ENCODE data around the gene RET.
"Not testable (repeated sequence)": the region's sequence is repeated elsewhere in the genome, so short reads cannot be mapped to it uniquely, and the experiment has no call there.

Gene RET

DNA sequence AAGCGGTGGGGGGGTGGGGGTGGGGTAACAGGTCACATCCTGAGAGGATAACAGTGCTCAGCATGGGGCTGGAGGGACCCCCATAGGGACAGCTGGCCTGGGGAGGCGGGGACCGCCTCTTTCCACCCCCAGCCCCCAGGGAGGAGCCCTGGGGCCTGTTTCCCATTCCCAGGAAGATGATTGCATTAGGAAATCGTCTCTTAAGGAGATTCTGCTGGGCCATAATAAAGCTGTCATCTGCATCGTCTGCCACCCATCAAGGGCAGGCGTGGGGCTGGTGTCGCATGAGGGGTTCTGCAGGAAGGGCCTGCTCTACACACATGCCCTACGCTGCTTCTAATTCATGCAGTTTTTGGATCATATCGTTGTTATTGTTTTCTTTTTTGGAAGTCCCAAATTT, 17.2 kb downstream of the RET start:
- no peak overlapping the region for H3K4me3 ChIP-seq (ENCODE audit: low read depth, low read length)
- TF ChIP-seq, protein P1, sequence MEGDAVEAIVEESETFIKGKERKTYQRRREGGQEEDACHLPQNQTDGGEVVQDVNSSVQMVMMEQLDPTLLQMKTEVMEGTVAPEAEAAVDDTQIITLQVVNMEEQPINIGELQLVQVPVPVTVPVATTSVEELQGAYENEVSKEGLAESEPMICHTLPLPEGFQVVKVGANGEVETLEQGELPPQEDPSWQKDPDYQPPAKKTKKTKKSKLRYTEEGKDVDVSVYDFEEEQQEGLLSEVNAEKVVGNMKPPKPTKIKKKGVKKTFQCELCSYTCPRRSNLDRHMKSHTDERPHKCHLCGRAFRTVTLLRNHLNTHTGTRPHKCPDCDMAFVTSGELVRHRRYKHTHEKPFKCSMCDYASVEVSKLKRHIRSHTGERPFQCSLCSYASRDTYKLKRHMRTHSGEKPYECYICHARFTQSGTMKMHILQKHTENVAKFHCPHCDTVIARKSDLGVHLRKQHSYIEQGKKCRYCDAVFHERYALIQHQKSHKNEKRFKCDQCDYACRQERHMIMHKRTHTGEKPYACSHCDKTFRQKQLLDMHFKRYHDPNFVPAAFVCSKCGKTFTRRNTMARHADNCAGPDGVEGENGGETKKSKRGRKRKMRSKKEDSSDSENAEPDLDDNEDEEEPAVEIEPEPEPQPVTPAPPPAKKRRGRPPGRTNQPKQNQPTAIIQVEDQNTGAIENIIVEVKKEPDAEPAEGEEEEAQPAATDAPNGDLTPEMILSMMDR (IDR thresholded peaks at IDR 0.05; ENCODE audit: borderline replicate concordance, insufficient read depth, low read depth, low read length) = no peak

DNA sequence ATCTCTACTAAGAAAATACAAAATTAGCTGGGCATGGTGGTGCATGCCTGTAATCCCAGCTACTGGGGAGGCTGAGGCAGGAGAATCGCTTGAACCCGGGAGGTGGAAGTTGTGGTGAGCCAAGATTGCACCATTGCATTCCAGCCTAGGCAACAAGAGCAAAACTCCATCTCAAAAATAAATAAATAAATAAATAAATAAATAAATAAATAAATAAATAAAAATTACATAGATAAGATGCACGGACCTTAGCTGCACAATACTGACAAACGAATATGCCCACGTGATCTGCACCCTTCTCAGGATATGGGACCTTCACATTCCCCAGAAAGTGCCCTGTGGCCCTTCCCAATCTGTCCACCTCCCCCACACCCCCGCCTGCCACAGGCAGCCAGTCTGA, 22.5 kb downstream of the RET start:
- H3K4me3 ChIP-seq (ENCODE audit: low read depth, low read length) = not testable (repeated sequence)

DNA sequence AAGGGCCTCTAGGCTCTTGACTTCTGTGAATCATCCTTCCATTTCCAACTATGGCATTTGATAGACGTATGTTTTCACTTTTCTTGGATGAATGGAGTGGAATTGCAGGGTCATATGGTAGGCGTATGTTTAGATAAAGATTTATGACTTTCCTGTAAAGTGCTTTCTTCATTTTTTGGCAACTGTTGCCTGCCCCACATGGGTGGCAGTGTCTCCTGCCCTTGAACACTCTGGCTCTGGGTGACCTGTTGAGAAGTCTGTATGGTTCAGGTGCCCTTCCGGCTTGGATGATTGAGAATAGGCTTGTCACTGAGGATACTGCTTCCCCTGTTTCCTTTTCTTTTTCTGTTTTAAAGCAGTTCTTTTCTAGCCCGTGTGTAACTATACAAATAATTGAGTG, 23.1 kb downstream of the RET start:
- TF ChIP-seq, protein P1 (IDR thresholded peaks at IDR 0.05; ENCODE audit: borderline replicate concordance, insufficient read depth, low read depth, low read length) = no peak
- no peak overlapping the region for H3K4me3 ChIP-seq (ENCODE audit: low read depth, low read length)

DNA sequence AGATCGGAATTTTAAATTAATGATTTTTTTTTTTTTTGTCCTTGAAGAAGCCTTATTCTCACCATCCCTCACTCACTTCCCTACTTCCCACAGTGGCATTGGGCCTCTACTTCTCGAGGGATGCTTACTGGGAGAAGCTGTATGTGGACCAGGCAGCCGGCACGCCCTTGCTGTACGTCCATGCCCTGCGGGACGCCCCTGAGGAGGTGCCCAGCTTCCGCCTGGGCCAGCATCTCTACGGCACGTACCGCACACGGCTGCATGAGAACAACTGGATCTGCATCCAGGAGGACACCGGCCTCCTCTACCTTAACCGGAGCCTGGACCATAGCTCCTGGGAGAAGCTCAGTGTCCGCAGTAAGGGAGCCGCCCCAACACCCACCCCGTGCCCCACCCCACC, 23.5 kb downstream of the RET start:
- TF ChIP-seq, protein P1 (IDR thresholded peaks at IDR 0.05; ENCODE audit: borderline replicate concordance, insufficient read depth, low read depth, low read length) = no peak
- H3K4me3 ChIP-seq (ENCODE audit: low read depth, low read length) = no peak overlapping the region

DNA sequence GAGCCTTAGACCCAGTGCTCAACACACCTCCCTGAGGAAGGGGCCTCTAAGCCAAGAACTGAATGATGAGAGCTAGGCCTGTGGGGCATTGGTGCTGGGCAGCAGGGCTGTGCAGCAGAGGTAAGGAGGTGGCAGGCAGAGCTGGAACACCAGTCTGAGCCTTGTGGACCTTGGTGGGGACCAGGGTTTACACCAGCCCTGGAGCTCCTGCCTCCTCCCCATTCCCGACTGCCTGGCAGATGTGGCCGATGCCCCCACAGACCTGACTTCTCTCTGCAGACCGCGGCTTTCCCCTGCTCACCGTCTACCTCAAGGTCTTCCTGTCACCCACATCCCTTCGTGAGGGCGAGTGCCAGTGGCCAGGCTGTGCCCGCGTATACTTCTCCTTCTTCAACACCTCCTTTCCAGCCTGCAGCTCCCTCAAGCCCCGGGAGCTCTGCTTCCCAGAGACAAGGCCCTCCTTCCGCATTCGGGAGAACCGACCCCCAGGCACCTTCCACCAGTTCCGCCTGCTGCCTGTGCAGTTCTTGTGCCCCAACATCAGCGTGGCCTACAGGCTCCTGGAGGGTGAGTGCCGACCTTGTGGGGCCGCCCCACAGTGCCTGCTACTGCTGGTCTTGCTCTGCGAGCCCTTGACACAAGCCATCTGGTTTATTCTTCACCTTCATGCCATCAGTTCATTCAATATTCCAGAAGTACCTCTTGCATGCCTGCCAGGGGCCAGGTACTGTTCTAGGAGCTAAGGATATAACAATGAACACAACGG, 25.4 kb downstream of the RET start:
- no peak overlapping the region for H3K4me3 ChIP-seq (ENCODE audit: low read depth, low read length)
- TF ChIP-seq, protein P1 (IDR thresholded peaks at IDR 0.05; ENCODE audit: borderline replicate concordance, insufficient read depth, low read depth, low read length) = no peak

DNA sequence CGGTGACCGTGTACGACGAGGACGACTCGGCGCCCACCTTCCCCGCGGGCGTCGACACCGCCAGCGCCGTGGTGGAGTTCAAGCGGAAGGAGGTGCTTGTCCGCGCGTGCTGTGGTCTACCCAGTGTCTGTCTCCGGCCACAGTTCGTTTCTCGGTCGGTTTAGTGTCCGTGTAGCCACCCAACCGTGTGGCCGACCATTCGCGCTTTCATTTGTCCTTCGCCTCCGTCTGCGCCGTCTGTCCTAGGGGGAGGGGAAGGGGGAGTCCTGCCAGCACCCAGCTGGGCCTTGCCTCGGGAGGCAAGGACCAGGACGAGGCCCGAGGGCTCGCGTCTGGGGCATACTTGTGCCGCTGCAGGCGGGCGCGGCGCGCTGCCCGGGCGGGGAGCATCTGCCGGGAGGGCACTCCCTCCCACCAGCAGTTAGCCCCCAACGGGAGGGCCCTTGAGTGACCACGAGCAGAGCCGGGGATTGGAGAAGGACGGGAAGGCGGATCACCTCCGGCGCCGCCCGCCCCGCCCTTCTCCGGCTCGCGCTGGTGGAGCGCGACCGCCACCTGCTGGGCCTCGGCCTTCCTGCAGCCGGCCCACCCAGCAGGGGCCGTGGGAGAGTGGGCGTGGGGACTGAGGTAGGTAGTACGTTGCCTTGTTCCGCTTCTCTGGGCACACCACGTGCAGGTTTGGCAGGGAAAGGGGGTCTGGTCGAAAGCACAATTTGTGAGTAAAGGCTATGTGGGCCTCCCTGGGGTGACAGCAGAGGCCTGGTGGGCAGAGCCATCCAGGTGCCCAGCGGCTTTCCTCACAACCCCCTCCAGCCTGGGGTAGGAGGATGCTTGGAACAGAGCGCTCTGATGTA, 28.5 kb downstream of the RET start:
- TF ChIP-seq, protein P1 (IDR thresholded peaks at IDR 0.05; ENCODE audit: borderline replicate concordance, insufficient read depth, low read depth, low read length) = peak; percentile 99
- peak overlapping the region; percentile 50 for H3K4me3 ChIP-seq (ENCODE audit: low read depth, low read length)

DNA sequence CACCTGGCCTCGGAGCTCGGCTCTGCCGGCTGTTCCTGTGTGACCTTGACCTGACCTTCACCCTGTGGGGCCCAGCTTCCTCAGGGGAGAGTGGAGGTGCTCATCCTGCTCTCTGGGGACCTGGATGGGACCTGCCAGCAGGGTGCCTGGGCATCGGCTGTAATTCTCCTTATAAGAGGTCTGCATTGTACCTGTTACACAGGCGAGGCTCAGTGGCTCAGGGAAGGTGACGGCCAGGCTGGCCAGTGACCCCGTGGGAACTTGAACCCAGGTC, 29.0 kb downstream of the RET start:
- TF ChIP-seq, protein P1 (IDR thresholded peaks at IDR 0.05; ENCODE audit: borderline replicate concordance, insufficient read depth, low read depth, low read length) = no peak
- H3K4me3 ChIP-seq (ENCODE audit: low read depth, low read length) = no peak overlapping the region

All from GM12875 (cell line).